Omental fat pad (tissue), 4 donors: ENCODE measurements around the gene TMEM202. TPM values are rescaled to one million over a fixed set of nuclear protein-coding genes. Genes with fewer than 3 reads are reported as not detected.
"Not testable (repeated sequence)": the region's sequence is repeated elsewhere in the genome, so short reads cannot be mapped to it uniquely, and the experiment has no call there.

ENCODE experiments used
- ATAC-seq: fragments of 150-250 bp; one replicate; pipeline ENCODE4 v1.9.1; 2016; ENCODE audit warnings: mild to moderate bottlenecking, moderate library complexity; ENCODE audit not compliant: low FRiP score
- DNase-seq: peaks from one replicate; pipeline ENCODE4 v3.0.0-alpha.2; 2019; ENCODE audit warnings: low spot score
- total RNA-seq, 4 donors: library from RNA; depleted of rRNA; stranded (reverse); fragments of >200 nt; gene quantifications; one replicate each; pipeline ENCODE4 v1.1.0, GENCODE V29; 2016
- TF ChIP-seq, protein P1 (sequence below), 3 donors: fragments of 450-650 bp; IDR thresholded peaks; one replicate each; pipeline ENCODE4 v1.5.1; 2016 to 2017; ENCODE audit warnings: antibody characterized with exemption in 3 of 3, mild to moderate bottlenecking in 3 of 3, moderate library complexity in 2 of 3

TMEM202 gene
- total RNA-seq, 4 donors from 2014 or later: not detected

DNA sequence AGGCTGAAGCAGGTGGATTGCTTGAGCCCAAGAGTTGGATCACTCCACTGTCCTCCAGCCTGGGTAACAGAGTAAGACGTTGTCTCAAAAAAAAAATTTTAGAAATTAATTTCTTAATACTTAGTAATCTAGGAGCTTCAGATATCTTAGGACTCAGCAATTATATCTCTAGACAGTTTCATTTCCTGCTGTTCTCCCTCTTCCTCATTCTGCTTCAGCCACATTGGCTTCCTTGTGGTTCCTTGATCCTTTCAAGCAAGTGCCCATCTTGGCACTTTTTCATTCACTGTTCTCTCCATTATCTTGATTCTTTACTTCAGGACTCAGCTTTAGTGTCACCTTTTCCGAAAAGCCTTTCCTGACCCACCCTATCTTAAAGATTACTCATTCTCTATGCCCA is 22.5 kb downstream of the TMEM202 start:
- no peak for DNase-seq
- TF ChIP-seq, protein P1, sequence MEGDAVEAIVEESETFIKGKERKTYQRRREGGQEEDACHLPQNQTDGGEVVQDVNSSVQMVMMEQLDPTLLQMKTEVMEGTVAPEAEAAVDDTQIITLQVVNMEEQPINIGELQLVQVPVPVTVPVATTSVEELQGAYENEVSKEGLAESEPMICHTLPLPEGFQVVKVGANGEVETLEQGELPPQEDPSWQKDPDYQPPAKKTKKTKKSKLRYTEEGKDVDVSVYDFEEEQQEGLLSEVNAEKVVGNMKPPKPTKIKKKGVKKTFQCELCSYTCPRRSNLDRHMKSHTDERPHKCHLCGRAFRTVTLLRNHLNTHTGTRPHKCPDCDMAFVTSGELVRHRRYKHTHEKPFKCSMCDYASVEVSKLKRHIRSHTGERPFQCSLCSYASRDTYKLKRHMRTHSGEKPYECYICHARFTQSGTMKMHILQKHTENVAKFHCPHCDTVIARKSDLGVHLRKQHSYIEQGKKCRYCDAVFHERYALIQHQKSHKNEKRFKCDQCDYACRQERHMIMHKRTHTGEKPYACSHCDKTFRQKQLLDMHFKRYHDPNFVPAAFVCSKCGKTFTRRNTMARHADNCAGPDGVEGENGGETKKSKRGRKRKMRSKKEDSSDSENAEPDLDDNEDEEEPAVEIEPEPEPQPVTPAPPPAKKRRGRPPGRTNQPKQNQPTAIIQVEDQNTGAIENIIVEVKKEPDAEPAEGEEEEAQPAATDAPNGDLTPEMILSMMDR (IDR thresholded peaks at IDR 0.05): no peak
- ATAC-seq: no peak

DNA sequence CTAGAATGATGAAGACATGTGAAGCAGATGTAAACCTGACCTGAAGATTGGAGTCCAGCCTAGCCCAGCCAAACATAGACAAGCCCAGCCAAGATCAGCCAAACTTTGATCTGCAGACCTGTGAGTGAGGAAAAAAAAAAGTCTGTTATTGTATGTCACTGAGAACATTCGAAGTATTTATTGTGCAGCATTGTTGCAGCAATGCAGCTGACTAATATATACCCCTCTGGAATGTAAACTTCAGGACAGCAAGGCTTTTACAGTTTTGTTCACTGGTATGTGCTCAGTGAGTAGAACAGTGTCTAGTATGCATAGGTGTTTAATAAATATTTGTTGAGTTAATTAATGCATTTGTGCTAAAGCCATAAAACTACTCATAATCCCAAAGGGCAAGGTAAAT is 23.4 kb downstream of the TMEM202 start:
- no peak for DNase-seq
- ATAC-seq: no peak
- TF ChIP-seq, protein P1 (IDR thresholded peaks at IDR 0.05): no peak

DNA sequence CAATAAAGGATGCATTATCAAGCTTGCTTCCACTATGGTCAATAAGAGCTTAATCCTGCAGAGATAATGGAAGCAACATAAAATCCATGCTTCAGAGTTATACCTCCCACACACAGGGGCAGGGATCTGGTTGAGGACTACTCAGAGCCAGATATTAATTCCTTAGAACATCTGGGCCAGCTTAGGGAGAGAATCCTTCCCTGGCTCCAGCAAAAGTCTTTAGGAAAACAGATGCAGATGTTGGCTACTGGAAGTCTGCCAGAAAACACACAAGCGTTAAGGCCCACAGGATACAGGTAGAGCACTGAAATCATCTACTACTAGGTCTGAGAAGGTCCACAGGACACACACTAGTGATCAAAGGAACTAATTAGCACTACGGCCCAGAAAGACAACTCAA is 25.2 kb downstream of the TMEM202 start:
- DNase-seq (no peak), ATAC-seq (no peak)
- TF ChIP-seq, protein P1 (IDR thresholded peaks at IDR 0.05): no peak

DNA sequence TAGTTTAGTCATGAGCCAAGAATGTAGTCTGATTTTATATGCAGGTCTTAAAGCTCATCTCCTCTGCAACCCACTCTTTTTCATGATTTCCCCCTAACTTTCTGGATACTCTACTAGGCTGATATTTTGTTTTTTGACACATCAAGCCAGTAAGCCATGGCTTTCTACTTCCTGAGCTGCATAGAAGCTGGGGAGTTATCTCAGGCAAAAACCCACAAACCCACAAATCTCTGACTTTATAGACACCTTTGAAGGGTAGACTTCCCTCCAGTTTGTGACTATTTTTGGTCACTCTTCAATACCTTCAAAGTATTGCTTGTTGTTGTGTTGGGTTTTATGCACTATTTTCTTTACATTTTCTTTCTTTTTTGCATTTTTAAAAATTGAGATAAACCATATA is 28.6 kb downstream of the TMEM202 start:
- DNase-seq: no peak
- TF ChIP-seq, protein P1 (IDR thresholded peaks at IDR 0.05): no peak
- ATAC-seq: no peak

DNA sequence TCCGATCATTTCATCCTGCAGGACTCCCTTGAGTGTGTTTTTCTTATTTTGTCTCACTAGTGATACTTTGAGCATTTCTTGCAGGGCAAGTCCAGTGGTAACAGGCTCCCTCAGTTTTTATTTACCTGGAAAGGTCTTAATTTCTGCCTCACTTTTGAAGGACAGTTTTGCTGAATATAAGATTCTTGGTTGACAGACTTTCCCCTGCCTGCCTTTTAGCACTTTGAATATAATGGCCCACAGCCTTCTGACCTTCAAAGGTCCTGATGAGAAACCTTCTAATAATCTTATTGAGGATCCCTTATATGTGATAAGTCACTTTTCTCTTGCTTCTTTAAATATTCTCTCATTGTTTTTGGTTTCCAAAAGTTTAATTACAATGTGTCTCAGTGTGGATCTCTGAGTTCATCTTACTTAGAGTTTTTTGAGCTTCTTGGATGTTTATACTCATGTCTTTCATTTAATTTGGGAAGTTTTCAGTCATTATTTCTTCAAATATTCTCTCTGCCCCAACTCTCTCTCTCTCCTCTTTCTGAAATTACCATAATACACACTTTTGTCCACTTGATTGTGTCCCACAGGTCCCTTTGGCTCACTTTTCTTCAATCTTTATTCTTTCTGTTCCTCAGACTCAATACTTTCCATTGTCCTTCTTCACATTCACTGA is 39.7 kb downstream of the TMEM202 start:
- TF ChIP-seq, protein P1 (IDR thresholded peaks at IDR 0.05): no peak
- DNase-seq (no peak), ATAC-seq (no peak)

DNA sequence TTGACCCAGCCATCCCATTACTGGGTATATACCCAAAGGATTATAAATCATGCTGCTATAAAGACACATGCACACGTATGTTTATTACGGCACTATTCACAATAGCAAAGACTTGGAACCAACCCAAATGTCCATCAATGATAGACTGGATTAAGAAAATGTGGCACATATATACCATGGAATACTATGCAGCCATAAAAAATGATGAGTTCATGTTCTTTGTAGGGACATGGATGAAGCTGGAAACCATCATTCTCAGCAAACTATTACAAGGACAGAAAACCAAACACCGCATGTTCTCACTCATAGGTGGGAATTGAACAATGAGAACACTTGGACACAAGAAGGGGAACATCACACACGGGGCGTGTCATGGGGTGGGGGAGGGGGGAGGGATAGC is 44.7 kb downstream of the TMEM202 start:
- not testable (repeated sequence) for DNase-seq, ATAC-seq

DNA sequence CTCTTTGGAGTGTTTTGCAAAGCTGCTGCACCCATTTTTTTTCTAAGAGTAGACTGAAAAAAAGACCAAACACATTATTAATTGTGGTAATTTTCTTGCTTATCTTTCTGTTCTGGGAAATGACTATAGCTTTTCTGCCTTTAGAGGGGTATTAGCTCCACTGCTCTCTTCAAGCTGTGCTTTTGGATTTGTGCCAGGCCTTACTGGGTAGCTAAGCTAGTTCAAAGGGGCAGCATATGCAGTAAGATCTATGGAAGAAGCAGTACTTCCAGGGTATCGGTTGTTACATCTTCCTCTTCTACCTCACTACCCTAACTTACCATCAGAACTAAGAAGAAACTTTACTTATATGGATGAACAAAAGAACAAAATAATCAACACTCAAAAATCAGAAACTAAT is 47.3 kb downstream of the TMEM202 start:
- DNase-seq: no peak
- TF ChIP-seq, protein P1 (IDR thresholded peaks at IDR 0.05): no peak
- no peak for ATAC-seq
